Liver (tissue), 9 donors: ENCODE data around the gene ZNF503. TPM values are rescaled to one million over a fixed set of nuclear protein-coding genes. Genes with fewer than 3 reads are reported as not detected.
"Not testable (repeated sequence)": the region's sequence is repeated elsewhere in the genome, so short reads cannot be mapped to it uniquely, and the experiment has no call there.

Experiments
- DNase-seq: peaks from one replicate; pipeline ENCODE4 v3.0.0-alpha.2; 2017; ENCODE audit warnings: low spot score
- H3K27ac ChIP-seq, 2 donors: one replicate each; pipeline ENCODE4 v1.7.0; 2013; ENCODE audit warnings: inconsistent platforms in 2 of 2, low read length in 2 of 2, control low read depth in 1 of 2, low read depth in 1 of 2, mild to moderate bottlenecking in 1 of 2
- H3K27me3 ChIP-seq, 4 donors: one replicate each; pipeline versions ENCODE4 v1.6.1 to v1.7.0; 2013; ENCODE audit warnings: low read length in 3 of 4, inconsistent platforms in 1 of 4, mild to moderate bottlenecking in 1 of 4, moderate library complexity in 1 of 4; ENCODE audit not compliant: control insufficient read depth in 4 of 4, insufficient read depth in 4 of 4
- H3K36me3 ChIP-seq, 4 donors: one replicate each; pipeline versions ENCODE4 v1.6.1 to v1.7.0; 2013; ENCODE audit warnings: low read length in 3 of 4, mild to moderate bottlenecking in 3 of 4, low read depth in 1 of 4, moderate library complexity in 1 of 4; ENCODE audit not compliant: control insufficient read depth in 4 of 4, insufficient read depth in 3 of 4
- H3K4me1 ChIP-seq, 4 donors: one replicate each; pipeline versions ENCODE4 v1.6.1 to v1.7.0; 2013; ENCODE audit warnings: low read length in 3 of 4, mild to moderate bottlenecking in 3 of 4, moderate library complexity in 1 of 4; ENCODE audit not compliant: control insufficient read depth in 4 of 4, insufficient read depth in 4 of 4
- H3K4me3 ChIP-seq, 3 donors: one replicate each; pipeline versions ENCODE4 v1.6.1 to v1.7.0; 2013; ENCODE audit warnings: low read length in 3 of 3, control low read depth in 1 of 3, low read depth in 1 of 3, mild to moderate bottlenecking in 1 of 3
- H3K9ac ChIP-seq, 2 donors: one replicate each; pipeline ENCODE4 v1.7.0; 2013; ENCODE audit warnings: low read length in 2 of 2, mild to moderate bottlenecking in 2 of 2, moderate library complexity in 2 of 2, control low read depth in 1 of 2, low read depth in 1 of 2
- H3K9me3 ChIP-seq, 4 donors: one replicate each; pipeline versions ENCODE4 v1.6.1 to v1.7.0; 2013; ENCODE audit warnings: low read length in 3 of 4; ENCODE audit not compliant: control insufficient read depth in 4 of 4
- EGR1 ChIP-seq, 2 donors: IDR thresholded peaks; 2 replicates each; pipeline ENCODE4 v1.6.1; 2016 to 2018; ENCODE audit warnings: antibody characterized with exemption in 2 of 2, low read depth in 2 of 2
- FOXA1 ChIP-seq: IDR thresholded peaks from 2 replicates; pipeline ENCODE4 v1.6.1; 2016; ENCODE audit warnings: antibody characterized with exemption
- FOXA2 ChIP-seq: IDR thresholded peaks from 2 replicates; pipeline ENCODE4 v1.6.1; 2016; ENCODE audit warnings: antibody characterized with exemption
- HNF4G ChIP-seq: IDR thresholded peaks from 2 replicates; pipeline ENCODE4 v1.6.1; 2016; ENCODE audit warnings: antibody characterized with exemption
- JUND ChIP-seq, 2 donors: IDR thresholded peaks; 2 replicates each; pipeline ENCODE4 v1.6.1; 2016; ENCODE audit warnings: antibody characterized with exemption in 2 of 2
- RAD21 ChIP-seq, 2 donors: IDR thresholded peaks; 2 replicates each; pipeline ENCODE4 v1.6.1; 2016; ENCODE audit warnings: antibody characterized with exemption in 2 of 2, mild to moderate bottlenecking in 2 of 2
- RXRA ChIP-seq, 2 donors: IDR thresholded peaks; 2 replicates each; pipeline ENCODE4 v1.6.1; 2017 to 2018; ENCODE audit warnings: antibody characterized with exemption in 2 of 2, mild to moderate bottlenecking in 1 of 2
- SP1 ChIP-seq: IDR thresholded peaks from 2 replicates; pipeline ENCODE4 v1.6.1; 2018; ENCODE audit warnings: antibody characterized with exemption, mild to moderate bottlenecking
- TAF1 ChIP-seq: conservative IDR thresholded peaks from 2 replicates; pipeline ENCODE4 v1.6.1; 2016; ENCODE audit warnings: antibody characterized with exemption, mild to moderate bottlenecking
- YY1 ChIP-seq: IDR thresholded peaks from 2 replicates; pipeline ENCODE4 v1.6.1; 2016; ENCODE audit warnings: antibody characterized with exemption, mild to moderate bottlenecking
- WGBS: extraction: QIAGEN DNeasy Blood & Tissue Kit; methylation state at CpG from one replicate; pipeline ENCODE4 v1.1.7; 2013; 5-methylcytosine and 5-hydroxymethylcytosine counted together
- polyA plus RNA-seq, 2 donors: library from polyadenylated mRNA; stranded (reverse) in 1 of 2; unstranded in 1 of 2; fragments of 200-250 nt in 1 of 2; fragments of >200 nt in 1 of 2; fragmentation: Nextera tagmentation in 1 of 2; extraction: Ambion mirVana in 1 of 2; gene quantifications; one replicate each; pipeline versions ENCODE4 v1.2.1 to v1.2.3, GENCODE V29; 2013 to 2015
- total RNA-seq, 2 donors: library from RNA; depleted of rRNA; stranded (reverse); fragments of >200 nt; gene quantifications; one replicate each; pipeline ENCODE4 v1.2.3, GENCODE V29; 2014
- TF ChIP-seq, protein P1 (sequence below): IDR thresholded peaks from 2 replicates; pipeline ENCODE4 v1.6.1; 2016; ENCODE audit warnings: antibody characterized with exemption
- TF ChIP-seq, protein P2 (sequence below): IDR thresholded peaks from 2 replicates; pipeline ENCODE4 v1.6.1; 2016; ENCODE audit warnings: antibody characterized with exemption
- TF ChIP-seq, protein P3 (sequence below): IDR thresholded peaks from 2 replicates; pipeline ENCODE4 v1.6.1; 2016; ENCODE audit warnings: antibody characterized with exemption, mild to moderate bottlenecking
- TF ChIP-seq, protein P4 (sequence below): fragments of 150-350 bp; IDR thresholded peaks from 2 replicates; pipeline ENCODE4 v1.5.1; 2017; ENCODE audit warnings: improper control_type of control experiment, low read depth, low read length; ENCODE audit not compliant: missing input control
- TF ChIP-seq, protein P5 (sequence below): IDR thresholded peaks from 2 replicates; pipeline ENCODE4 v1.6.1; 2016; ENCODE audit warnings: antibody characterized with exemption
- donor health status: healthy.
- donor health status: healthy.
- donor health status: healthy.
- donor health status: healthy.
- donor health status: healthy.

The ZNF503 gene
- total and polyA plus RNA-seq, 4 donors = 1.6 to 5.2 (median 2.0) TPM

DNA sequence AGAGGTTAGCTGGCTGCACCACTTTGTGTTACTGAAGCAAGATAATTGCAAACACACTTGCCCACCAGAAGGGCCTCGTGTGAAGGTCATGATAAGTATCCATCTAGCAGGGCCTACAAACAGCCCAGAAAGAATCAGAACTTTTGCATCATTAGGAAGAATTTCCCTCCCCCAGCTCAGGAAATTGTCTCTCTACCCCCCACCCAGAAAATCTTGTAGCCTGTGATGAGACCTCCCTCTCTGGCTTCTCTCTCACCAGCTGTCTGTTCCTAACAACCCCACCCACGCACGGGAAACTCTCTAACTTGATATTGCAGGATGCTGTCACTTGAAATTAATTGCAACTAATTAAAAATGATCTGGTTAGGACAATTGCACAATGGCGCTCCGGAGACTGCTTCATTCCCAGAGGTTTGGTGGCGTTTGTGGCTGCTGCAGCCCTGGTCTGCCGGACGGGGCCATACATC is 34.5 kb downstream of the ZNF503 start (continued):
- TF ChIP-seq, protein P1, sequence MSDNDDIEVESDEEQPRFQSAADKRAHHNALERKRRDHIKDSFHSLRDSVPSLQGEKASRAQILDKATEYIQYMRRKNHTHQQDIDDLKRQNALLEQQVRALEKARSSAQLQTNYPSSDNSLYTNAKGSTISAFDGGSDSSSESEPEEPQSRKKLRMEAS = no peak
- TF ChIP-seq EGR1 (IDR thresholded peaks at IDR 0.05; ENCODE audit: low read depth in 2 of 2) = no peak
- TF ChIP-seq RAD21 (IDR thresholded peaks at IDR 0.05) = no peak

DNA sequence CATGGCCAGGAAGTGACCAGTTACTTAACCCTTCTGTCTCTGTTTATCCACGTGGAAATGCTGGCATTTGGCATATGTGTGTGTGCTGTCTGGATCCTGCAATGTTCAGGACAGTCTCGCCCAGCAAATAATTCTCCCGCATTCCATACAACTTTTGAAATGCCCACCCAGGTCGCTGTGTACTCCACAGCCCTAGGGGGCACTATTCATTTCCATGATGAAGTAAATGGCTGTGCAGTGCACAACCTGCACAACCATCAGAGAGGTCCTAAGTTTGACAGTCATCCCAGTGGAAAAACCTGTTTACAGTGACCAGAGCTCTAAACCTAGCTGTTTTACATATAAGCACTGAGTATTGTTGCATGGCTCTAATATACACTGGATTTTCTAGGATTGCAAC is 38.1 kb downstream of the ZNF503 start:
- Histone ChIP-seq H3K9me3 (no peaks in the 10 kb centered on the region), H3K4me3 (no peak overlapping the region), H3K27ac (no peak overlapping the region), H3K4me1 (no peaks in the 10 kb centered on the region), H3K36me3 (no peaks in the 10 kb centered on the region), H3K27me3 (no peaks in the 10 kb centered on the region), H3K9ac (no peak overlapping the region)
- no peak for DNase-seq
- TF ChIP-seq EGR1 (IDR thresholded peaks at IDR 0.05; ENCODE audit: low read depth in 2 of 2) (no peak), JUND (IDR thresholded peaks at IDR 0.05) (no peak), FOXA1 (no peak)
- TF ChIP-seq, protein P2, sequence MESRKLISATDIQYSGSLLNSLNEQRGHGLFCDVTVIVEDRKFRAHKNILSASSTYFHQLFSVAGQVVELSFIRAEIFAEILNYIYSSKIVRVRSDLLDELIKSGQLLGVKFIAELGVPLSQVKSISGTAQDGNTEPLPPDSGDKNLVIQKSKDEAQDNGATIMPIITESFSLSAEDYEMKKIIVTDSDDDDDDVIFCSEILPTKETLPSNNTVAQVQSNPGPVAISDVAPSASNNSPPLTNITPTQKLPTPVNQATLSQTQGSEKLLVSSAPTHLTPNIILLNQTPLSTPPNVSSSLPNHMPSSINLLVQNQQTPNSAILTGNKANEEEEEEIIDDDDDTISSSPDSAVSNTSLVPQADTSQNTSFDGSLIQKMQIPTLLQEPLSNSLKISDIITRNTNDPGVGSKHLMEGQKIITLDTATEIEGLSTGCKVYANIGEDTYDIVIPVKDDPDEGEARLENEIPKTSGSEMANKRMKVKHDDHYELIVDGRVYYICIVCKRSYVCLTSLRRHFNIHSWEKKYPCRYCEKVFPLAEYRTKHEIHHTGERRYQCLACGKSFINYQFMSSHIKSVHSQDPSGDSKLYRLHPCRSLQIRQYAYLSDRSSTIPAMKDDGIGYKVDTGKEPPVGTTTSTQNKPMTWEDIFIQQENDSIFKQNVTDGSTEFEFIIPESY = no peak
- WGBS = 90% methylated on average over 4 of the region's 4 CpGs

DNA sequence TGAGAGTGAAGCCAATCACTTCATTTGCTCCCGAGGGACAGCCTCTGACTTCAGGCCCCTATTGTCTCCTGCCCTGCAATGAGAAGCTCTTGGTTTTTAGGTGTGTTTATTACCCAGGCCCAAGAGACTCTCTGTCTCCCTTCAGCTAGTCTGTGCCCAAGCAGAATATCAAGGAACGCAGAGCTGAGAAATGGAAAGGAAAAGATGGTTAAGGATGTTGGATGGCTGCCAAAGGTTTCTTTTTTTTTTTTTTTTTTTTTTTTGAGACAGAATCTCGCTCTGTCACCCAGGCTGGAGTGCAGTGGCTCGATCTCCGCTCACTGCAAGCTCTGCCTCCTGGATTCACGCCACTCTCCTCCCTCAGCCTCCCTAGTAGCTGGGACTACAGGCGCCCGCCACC is 41.7 kb downstream of the ZNF503 start:
- H3K27ac ChIP-seq, H3K36me3 ChIP-seq, H3K4me3 ChIP-seq, DNase-seq, H3K9me3 ChIP-seq, H3K27me3 ChIP-seq, H3K9ac ChIP-seq, H3K4me1 ChIP-seq: not testable (repeated sequence)
- 83% methylated on average over 8 of the region's 8 CpGs for WGBS

DNA sequence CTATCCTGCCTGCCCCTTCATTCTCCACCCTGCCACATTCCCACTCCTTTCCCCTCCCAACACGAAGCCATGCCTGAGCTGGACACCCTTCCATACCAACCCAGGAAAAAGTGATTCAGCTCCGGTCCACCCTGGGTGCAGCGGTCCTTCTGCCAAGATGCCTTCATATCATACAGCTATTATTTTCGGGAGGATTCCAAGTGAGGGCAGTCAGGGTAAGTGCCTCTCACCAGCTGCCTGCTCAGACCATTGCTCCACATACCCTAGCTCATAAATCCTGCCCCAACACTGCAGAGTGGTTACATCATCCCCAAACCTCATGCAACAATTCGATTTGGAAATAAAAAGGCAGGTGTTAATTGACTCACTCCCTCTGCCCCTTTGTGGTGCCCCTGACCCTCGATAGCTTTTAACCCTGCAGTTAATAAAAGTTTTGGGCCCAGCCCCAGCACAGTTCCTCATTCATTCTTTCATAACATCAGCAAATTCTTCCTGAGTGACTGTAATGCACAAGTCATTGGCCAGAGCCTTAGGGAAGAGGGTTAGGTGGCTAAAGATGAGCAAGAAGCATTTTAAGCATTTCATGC is 42.6 kb downstream of the ZNF503 start:
- peaks cover 1 to 4% (median 3%) of the 10 kb centered on the region in 4 donors for H3K9me3 ChIP-seq
- no peaks in the 10 kb centered on the region for H3K27me3 ChIP-seq
- H3K27ac ChIP-seq = no peak overlapping the region
- no peaks in the 10 kb centered on the region for H3K36me3 ChIP-seq
- WGBS = 77% methylated on average over 6 of the region's 6 CpGs
- no peak overlapping the region for H3K4me3 ChIP-seq
- DNase-seq = no peak
- no peak overlapping the region for H3K9ac ChIP-seq
- H3K4me1 ChIP-seq = no peaks in the 10 kb centered on the region
- TF ChIP-seq YY1 = no peak
- TF ChIP-seq SP1 = no peak
- TF ChIP-seq TAF1 = no peak
- no peak for TF ChIP-seq RXRA (IDR thresholded peaks at IDR 0.05)
- TF ChIP-seq FOXA1 = no peak
- no peak for TF ChIP-seq JUND (IDR thresholded peaks at IDR 0.05)
- TF ChIP-seq EGR1 (IDR thresholded peaks at IDR 0.05; ENCODE audit: low read depth in 2 of 2) = no peak
- no peak for TF ChIP-seq RAD21 (IDR thresholded peaks at IDR 0.05)
- TF ChIP-seq, protein P1 = no peak
- TF ChIP-seq, protein P3, sequence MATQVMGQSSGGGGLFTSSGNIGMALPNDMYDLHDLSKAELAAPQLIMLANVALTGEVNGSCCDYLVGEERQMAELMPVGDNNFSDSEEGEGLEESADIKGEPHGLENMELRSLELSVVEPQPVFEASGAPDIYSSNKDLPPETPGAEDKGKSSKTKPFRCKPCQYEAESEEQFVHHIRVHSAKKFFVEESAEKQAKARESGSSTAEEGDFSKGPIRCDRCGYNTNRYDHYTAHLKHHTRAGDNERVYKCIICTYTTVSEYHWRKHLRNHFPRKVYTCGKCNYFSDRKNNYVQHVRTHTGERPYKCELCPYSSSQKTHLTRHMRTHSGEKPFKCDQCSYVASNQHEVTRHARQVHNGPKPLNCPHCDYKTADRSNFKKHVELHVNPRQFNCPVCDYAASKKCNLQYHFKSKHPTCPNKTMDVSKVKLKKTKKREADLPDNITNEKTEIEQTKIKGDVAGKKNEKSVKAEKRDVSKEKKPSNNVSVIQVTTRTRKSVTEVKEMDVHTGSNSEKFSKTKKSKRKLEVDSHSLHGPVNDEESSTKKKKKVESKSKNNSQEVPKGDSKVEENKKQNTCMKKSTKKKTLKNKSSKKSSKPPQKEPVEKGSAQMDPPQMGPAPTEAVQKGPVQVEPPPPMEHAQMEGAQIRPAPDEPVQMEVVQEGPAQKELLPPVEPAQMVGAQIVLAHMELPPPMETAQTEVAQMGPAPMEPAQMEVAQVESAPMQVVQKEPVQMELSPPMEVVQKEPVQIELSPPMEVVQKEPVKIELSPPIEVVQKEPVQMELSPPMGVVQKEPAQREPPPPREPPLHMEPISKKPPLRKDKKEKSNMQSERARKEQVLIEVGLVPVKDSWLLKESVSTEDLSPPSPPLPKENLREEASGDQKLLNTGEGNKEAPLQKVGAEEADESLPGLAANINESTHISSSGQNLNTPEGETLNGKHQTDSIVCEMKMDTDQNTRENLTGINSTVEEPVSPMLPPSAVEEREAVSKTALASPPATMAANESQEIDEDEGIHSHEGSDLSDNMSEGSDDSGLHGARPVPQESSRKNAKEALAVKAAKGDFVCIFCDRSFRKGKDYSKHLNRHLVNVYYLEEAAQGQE = no peak
- TF ChIP-seq, protein P4, sequence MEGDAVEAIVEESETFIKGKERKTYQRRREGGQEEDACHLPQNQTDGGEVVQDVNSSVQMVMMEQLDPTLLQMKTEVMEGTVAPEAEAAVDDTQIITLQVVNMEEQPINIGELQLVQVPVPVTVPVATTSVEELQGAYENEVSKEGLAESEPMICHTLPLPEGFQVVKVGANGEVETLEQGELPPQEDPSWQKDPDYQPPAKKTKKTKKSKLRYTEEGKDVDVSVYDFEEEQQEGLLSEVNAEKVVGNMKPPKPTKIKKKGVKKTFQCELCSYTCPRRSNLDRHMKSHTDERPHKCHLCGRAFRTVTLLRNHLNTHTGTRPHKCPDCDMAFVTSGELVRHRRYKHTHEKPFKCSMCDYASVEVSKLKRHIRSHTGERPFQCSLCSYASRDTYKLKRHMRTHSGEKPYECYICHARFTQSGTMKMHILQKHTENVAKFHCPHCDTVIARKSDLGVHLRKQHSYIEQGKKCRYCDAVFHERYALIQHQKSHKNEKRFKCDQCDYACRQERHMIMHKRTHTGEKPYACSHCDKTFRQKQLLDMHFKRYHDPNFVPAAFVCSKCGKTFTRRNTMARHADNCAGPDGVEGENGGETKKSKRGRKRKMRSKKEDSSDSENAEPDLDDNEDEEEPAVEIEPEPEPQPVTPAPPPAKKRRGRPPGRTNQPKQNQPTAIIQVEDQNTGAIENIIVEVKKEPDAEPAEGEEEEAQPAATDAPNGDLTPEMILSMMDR = no peak
- TF ChIP-seq FOXA2 = no peak
- TF ChIP-seq HNF4G = no peak
- TF ChIP-seq, protein P5, sequence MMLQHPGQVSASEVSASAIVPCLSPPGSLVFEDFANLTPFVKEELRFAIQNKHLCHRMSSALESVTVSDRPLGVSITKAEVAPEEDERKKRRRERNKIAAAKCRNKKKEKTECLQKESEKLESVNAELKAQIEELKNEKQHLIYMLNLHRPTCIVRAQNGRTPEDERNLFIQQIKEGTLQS = no peak
